Glutamatergic neuron (in vitro differentiated cells): ENCODE data around the gene AGPAT3. TPM values are rescaled to one million over a fixed set of nuclear protein-coding genes. Genes with fewer than 3 reads are reported as not detected.

Experiments
- DNase-seq: peaks from one replicate; pipeline ENCODE4 v3.0.0; 2022
- H3K27ac Mint-ChIP-seq: one replicate; pipeline ENCODE4 v1.8.0; 2020; ENCODE audit warnings: mild to moderate bottlenecking, mixed read lengths, inconsistent platforms; ENCODE audit not compliant: unreplicated experiment
- H3K27me3 Mint-ChIP-seq: one replicate; pipeline ENCODE4 v1.8.0; 2020; ENCODE audit warnings: mild to moderate bottlenecking, moderate library complexity, mixed read lengths, inconsistent platforms; ENCODE audit not compliant: unreplicated experiment
- H3K36me3 Mint-ChIP-seq: one replicate; pipeline ENCODE4 v1.8.0; 2020; ENCODE audit warnings: mild to moderate bottlenecking, mixed read lengths, inconsistent platforms; ENCODE audit not compliant: unreplicated experiment
- H3K4me1 Mint-ChIP-seq: one replicate; pipeline ENCODE4 v1.8.0; 2020; ENCODE audit warnings: mild to moderate bottlenecking, low read depth, mixed read lengths, inconsistent platforms; ENCODE audit not compliant: unreplicated experiment
- H3K4me3 Mint-ChIP-seq: one replicate; pipeline ENCODE4 v1.8.0; 2020; ENCODE audit warnings: mild to moderate bottlenecking, mixed read lengths, inconsistent platforms; ENCODE audit not compliant: unreplicated experiment
- H3K9me3 Mint-ChIP-seq: one replicate; pipeline ENCODE4 v1.8.0; 2020; ENCODE audit warnings: mild to moderate bottlenecking, moderate library complexity, mixed read lengths, inconsistent platforms; ENCODE audit not compliant: unreplicated experiment
- CTCF ChIP-seq: fragments of 200-600 bp; sonication (generic); IDR thresholded peaks from one replicate; pipeline ENCODE4 v1.5.0; 2021; ENCODE audit not compliant: partially characterized antibody, unreplicated experiment
- total RNA-seq: library from RNA; stranded (reverse); fragmentation: NEBNext Ultra II Directional; extraction: Animal tissue kit (Norgen Biotek cat#: 25700); gene quantifications from one replicate; pipeline ENCODE4 v1.2.1, GENCODE V29; 2021; ENCODE audit not compliant: unreplicated experiment

Gene AGPAT3
- total RNA-seq, 1 donor from 2014 or later, result 12.6 TPM

- peaks cover 10% of the 10 kb centered on the region for H3K36me3 Mint-ChIP-seq
- H3K9me3 Mint-ChIP-seq, result peaks cover 4% of the 10 kb centered on the region
- H3K27ac Mint-ChIP-seq, result no peak overlapping the region
- H3K4me1 Mint-ChIP-seq, result peaks cover 2% of the 10 kb centered on the region
- DNase-seq, result no peak
- no peak overlapping the region for H3K4me3 Mint-ChIP-seq
- TF ChIP-seq CTCF, result no peak
- H3K27me3 Mint-ChIP-seq, result no peaks in the 10 kb centered on the region
Observed at GRCh38 chr21:43829575-43830119, 35.4 kb upstream of the AGPAT3 start.

- H3K36me3 Mint-ChIP-seq, result peaks cover 10% of the 10 kb centered on the region
- H3K4me3 Mint-ChIP-seq, result no peak overlapping the region
- no peaks in the 10 kb centered on the region for H3K4me1 Mint-ChIP-seq
- no peak for DNase-seq
- no peaks in the 10 kb centered on the region for H3K27me3 Mint-ChIP-seq
- no peak for TF ChIP-seq CTCF
- peaks cover 4% of the 10 kb centered on the region for H3K9me3 Mint-ChIP-seq
- H3K27ac Mint-ChIP-seq, result no peak overlapping the region
Observed at GRCh38 chr21:43832158-43832550, 32.9 kb upstream of the AGPAT3 start.

GRCh38 chr21:43832648-43833047 lies 32.4 kb upstream of the AGPAT3 start:
- Mint-ChIP-seq H3K27me3 (no peaks in the 10 kb centered on the region), H3K36me3 (peaks cover 10% of the 10 kb centered on the region), H3K4me1 (no peaks in the 10 kb centered on the region), H3K4me3 (no peak overlapping the region), H3K27ac (no peak overlapping the region), H3K9me3 (peaks cover 4% of the 10 kb centered on the region)
- no peak for TF ChIP-seq CTCF
- DNase-seq, result no peak

- Mint-ChIP-seq H3K4me1 (no peaks in the 10 kb centered on the region), H3K36me3 (peaks cover 6% of the 10 kb centered on the region), H3K27ac (no peak overlapping the region), H3K4me3 (no peak overlapping the region), H3K27me3 (no peaks in the 10 kb centered on the region), H3K9me3 (peaks cover 4% of the 10 kb centered on the region)
- DNase-seq, result no peak
- no peak for TF ChIP-seq CTCF
Observed at GRCh38 chr21:43834146-43834905, 30.7 kb upstream of the AGPAT3 start.

- no peaks in the 10 kb centered on the region for H3K27me3 Mint-ChIP-seq
- H3K4me1 Mint-ChIP-seq, result no peaks in the 10 kb centered on the region
- H3K36me3 Mint-ChIP-seq, result peaks cover 10% of the 10 kb centered on the region
- no peak overlapping the region for H3K27ac Mint-ChIP-seq
- DNase-seq, result no peak
- peaks cover 5% of the 10 kb centered on the region for H3K9me3 Mint-ChIP-seq
- H3K4me3 Mint-ChIP-seq, result no peak overlapping the region
- TF ChIP-seq CTCF, result no peak
Observed at GRCh38 chr21:43835050-43835449, 30.0 kb upstream of the AGPAT3 start.
